GM19239 (cell line): ENCODE data around the gene CCNF.
A peak's percentile ranks its signal among the peaks of the same experiment; 100 is the strongest.

Source experiments
- DNase-seq: peaks from one replicate; pipeline ENCODE4 v3.0.0; 2011; ENCODE audit warnings: low spot score; ENCODE audit not compliant: insufficient read length
- FAIRE-seq: peaks from 2 replicates; lab custom pipeline; 2011; peaks lifted over from hg19 to GRCh38; lab: Jason Lieb, UNC

CCNF gene

GRCh38 chr16:2497695-2498484, 68.6 kb downstream of the CCNF start:
- DNase-seq, result no peak
- FAIRE-seq, result no peak

GRCh38 chr16:2498531-2499253, 69.4 kb downstream of the CCNF start:
- no peak for FAIRE-seq

GRCh38 chr16:2499454-2499853, 70.2 kb downstream of the CCNF start:
- DNase-seq, result no peak
- no peak for FAIRE-seq

More at GRCh38 chr16:2498531-2499253, 69.4 kb downstream of the CCNF start:
- DNase-seq, result no peak

DNA sequence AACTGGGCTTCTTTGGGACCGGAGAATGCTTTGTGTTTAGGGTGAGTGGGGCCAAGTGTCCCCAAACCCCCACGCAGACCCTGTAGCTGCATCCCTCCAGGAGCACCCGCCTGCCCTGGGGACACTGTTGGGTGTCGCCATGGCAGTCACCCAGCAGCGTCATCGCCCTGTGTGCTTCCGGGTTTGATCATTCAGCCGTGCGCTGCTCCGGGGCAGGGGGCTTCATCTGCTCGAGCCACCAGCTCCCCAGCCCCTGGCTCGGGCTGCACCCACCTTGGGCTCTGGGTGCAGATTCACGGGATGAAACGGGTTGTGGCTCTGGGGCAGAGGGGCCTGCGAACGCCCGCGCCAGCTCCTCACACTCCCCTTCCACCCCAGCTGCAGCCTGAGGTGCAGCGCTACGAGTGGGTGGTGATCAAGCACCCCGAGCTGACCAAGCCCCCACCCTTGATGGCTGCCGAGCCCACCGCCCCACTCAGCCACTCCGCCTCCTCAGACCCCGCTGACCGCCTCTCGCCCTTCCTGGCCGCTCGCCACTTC, 70.7 kb downstream of the CCNF start:
- FAIRE-seq (no peak), DNase-seq (no peak)

GRCh38 chr16:2500430-2500917, 71.2 kb downstream of the CCNF start:
- DNase-seq (no peak), FAIRE-seq (no peak)

- DNase-seq (peak; percentile 90), FAIRE-seq (peak; percentile 23)
Observed at GRCh38 chr16:2500918-2501750, 71.9 kb downstream of the CCNF start.

GRCh38 chr16:2501946-2502895, 73.0 kb downstream of the CCNF start:
- no peak for DNase-seq
- FAIRE-seq, result no peak

GRCh38 chr16:2505695-2506094, 76.4 kb downstream of the CCNF start:
- FAIRE-seq (no peak), DNase-seq (no peak)

DNA sequence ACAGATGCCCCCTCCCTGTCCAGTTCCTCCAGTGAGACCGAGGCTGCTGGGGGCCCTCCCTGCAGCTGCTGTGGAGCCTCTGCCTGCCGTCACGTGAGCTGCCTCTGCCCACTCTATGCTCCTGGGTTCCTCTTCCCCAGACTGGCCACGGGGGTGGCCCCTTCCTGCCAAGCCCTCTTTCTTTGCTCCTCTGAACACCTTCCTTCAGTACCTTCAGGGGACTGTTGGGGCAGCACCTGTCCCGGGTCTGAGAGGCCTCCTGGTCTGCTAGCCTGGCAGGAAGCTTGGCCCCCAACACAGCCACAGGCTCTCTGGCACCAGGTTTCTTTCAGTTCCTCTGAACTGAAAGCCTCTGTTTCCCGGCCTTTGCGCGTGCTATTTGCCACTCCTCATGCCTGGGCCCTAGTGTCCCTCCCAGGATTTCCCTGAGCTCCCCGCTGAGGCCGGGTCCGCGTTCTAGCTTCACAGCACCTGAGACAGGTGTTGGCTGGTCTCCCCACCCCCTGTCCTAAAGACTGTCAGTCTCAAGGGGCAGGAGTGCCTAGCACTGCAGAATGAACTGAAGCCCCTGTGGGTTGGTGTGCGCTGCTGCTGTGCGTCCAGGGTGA, 77.9 kb downstream of the CCNF start:
- peak; percentile 93 for FAIRE-seq
- DNase-seq, result peak; percentile 81

DNA sequence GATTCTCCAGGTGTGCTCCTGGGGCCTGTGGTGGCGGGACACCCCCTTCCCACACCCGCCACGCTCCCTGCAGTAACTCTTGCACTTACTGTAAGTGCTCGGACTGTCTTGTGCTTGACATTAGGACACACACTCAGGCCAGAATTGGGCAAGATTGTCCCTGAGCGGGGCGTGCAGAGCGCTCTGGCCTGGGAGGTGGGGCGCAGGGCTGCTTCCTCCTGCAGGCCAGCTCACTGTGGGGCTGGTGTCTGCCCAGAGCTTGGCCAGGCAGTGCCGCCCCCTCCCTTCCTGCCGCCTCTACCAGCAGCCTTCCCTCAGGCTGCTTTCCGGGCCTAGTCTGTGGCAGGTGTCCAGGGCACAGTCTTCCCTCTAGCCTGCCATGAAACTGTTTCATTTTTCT, 78.4 kb downstream of the CCNF start:
- DNase-seq, result no peak
- FAIRE-seq, result no peak
